Adipocyte (in vitro differentiated cells): ENCODE measurements around the gene CAMK1D.
"Not testable (repeated sequence)": the region's sequence is repeated elsewhere in the genome, so short reads cannot be mapped to it uniquely, and the experiment has no call there.

Experiments
- DNase-seq: peaks from one replicate; pipeline ENCODE4 v3.0.0-alpha.2; 2015; ENCODE audit warnings: low read depth
- H3K27me3 ChIP-seq: replicated peaks from 2 replicates; pipeline ENCODE4 v1.7.0; 2013; ENCODE audit warnings: mild to moderate bottlenecking, low read length, moderate library complexity; ENCODE audit not compliant: control insufficient read depth, insufficient read depth
- H3K36me3 ChIP-seq: 2 replicates; pipeline ENCODE4 v1.7.0; 2013; ENCODE audit warnings: low read length, mild to moderate bottlenecking, moderate library complexity; ENCODE audit not compliant: control insufficient read depth, insufficient read depth, severe bottlenecking
- H3K4me1 ChIP-seq: 2 replicates; pipeline ENCODE4 v1.7.0; 2013; ENCODE audit warnings: mild to moderate bottlenecking, low read length, moderate library complexity; ENCODE audit not compliant: control insufficient read depth, insufficient read depth
- H3K4me3 ChIP-seq: 2 replicates; pipeline ENCODE4 v1.7.0; 2013; ENCODE audit warnings: mild to moderate bottlenecking, low read length, moderate library complexity
- H3K9ac ChIP-seq: 2 replicates; pipeline ENCODE4 v1.7.0; 2013; ENCODE audit warnings: mild to moderate bottlenecking, low read length, moderate library complexity
- H3K9me3 ChIP-seq: 2 replicates; pipeline ENCODE4 v1.7.0; 2013; ENCODE audit warnings: mild to moderate bottlenecking, low read length, moderate library complexity; ENCODE audit not compliant: control insufficient read depth

The CAMK1D gene

DNA sequence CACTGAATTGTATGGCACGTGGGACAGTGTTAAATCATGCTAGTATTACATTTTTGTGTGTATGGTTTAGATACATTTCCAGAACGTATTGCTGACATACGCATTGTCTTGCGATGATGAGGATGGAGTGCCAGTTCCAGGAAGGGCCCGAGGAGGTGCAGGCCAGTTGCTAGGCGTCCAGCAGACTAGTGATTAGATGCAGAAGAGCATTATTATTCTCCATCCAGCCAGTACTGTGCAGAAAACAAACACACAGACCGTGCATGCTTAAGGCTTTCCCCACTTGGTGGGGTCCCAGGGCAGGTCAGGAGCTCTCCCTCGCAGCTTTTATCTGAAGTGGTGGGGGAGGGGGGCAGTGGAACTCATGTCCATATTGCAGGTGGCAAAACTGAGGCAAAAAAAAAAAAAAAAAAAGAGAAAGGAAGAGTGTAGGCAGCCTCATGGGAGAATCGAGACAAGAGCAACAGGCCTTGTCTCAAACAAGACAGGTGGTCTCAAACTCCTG, 189.2 kb downstream of the CAMK1D start:
- no peaks in the 10 kb centered on the region for H3K27me3 ChIP-seq

DNA sequence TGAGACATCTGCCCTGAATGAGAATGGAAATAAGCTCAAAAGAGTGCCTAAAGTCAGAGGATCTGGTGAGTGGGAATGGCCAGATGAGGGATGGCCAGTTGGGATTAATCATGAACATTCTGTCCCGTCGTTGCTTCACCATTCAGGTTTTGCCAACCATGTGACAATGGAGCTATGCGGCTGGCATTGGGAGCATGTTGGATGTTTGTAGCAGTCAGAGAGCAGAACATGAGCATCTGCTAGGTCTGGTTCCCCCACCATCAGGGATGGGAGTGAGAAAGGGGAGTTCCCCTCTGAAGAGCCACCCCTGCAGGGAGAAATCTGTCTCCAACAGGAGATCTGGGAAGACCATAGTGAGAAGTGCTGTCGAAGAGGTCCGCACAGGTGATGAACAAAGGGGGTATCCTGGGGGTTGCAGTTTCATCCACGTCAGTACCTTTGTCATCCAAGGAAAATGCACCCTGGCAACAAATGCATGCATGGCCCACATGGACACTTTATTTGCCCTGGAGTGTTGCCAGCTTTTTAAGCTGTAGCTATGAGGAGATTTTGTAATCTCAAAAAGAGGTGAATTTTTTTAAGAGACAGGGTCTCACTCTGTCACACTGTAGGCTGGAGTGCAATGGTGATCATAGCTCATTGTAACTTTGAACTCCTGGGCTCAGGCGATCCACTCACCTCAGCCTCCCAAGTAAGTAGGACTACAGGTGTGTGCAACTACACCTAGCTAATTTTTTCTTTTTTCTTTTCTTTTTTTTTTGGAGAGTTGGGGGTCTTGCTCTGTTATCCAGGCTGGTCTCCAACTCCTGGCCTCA, 190.2 kb downstream of the CAMK1D start:
- H3K27me3 ChIP-seq = no peaks in the 10 kb centered on the region
- H3K4me1 ChIP-seq = peaks cover 29% of the 10 kb centered on the region
- H3K9me3 ChIP-seq = peaks cover 5% of the 10 kb centered on the region
- H3K9ac ChIP-seq = peak overlapping the region; percentile 49
- peak; percentile 16 for DNase-seq
- peak overlapping the region; percentile 24 for H3K4me3 ChIP-seq
- H3K36me3 ChIP-seq = no peaks in the 10 kb centered on the region

More for the DNA sequence above, 189.2 kb downstream of the CAMK1D start:
- Histone ChIP-seq H3K4me1 (peaks cover 29% of the 10 kb centered on the region), H3K36me3 (no peaks in the 10 kb centered on the region), H3K4me3 (peak overlapping the region; percentile 24), H3K9me3 (peaks cover under 1% of the 10 kb centered on the region), H3K9ac (peak overlapping the region; percentile 49)
- DNase-seq = no peak

DNA sequence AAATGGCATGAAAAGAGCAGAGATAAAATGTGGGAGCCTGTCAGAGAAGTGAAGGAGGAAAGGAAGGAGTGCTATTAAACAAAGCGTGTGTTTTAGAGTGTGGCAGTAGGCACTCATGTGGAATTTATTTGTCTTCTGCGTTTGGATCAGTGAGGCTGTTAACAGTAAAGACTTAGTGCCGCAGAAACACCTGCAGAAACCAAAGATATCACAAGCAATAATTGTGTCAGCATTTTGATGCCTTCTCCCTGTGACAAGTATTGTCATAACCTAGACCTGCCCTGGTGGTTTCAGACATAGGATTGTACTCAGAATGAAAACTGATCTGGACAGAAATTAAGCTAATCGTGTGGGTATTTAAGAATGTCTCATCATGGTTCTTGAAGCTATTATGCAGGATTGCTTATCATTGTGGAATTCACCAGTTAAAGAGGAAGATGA, 191.0 kb downstream of the CAMK1D start:
- Histone ChIP-seq H3K9ac (no peak overlapping the region), H3K27me3 (no peaks in the 10 kb centered on the region), H3K36me3 (no peaks in the 10 kb centered on the region), H3K4me3 (no peak overlapping the region), H3K9me3 (peaks cover 5% of the 10 kb centered on the region), H3K4me1 (peaks cover 29% of the 10 kb centered on the region)
- DNase-seq = peak; percentile 58

DNA sequence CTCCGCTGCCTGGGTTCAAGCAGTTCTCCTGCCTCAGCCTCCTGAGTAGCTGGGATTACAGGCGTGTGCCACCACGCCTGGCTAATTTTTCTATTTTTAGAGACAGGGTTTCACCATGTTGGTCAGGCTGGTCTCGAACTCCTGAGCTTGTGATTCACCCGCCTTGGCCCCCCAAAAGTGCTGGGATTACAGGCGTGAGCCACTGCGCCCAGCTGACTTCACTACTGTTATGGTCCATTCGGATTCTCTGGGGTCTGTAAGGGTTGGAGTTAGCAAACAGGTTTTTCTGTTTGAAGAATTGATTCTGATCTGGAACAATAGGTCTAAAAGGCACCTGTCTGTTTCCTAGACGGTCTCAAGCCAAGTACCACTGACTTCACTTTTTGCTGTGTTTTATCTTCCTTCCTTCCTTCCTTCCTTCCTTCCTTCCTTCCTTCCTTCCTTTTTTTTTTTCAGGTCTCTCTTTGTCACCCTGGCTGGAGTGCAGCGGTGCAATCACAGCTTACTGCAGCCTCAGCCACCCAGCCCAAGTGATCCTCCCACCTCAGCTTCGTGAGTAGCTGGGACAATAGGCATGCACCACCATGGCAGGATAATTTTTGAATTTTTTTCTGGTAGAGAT, 192.2 kb downstream of the CAMK1D start:
- DNase-seq = no peak
- H3K9me3 ChIP-seq = peaks cover 5% of the 10 kb centered on the region
- H3K4me3 ChIP-seq = no peak overlapping the region
- H3K36me3 ChIP-seq = no peaks in the 10 kb centered on the region
- no peak overlapping the region for H3K9ac ChIP-seq
- no peaks in the 10 kb centered on the region for H3K27me3 ChIP-seq
- H3K4me1 ChIP-seq = peaks cover 29% of the 10 kb centered on the region

DNA sequence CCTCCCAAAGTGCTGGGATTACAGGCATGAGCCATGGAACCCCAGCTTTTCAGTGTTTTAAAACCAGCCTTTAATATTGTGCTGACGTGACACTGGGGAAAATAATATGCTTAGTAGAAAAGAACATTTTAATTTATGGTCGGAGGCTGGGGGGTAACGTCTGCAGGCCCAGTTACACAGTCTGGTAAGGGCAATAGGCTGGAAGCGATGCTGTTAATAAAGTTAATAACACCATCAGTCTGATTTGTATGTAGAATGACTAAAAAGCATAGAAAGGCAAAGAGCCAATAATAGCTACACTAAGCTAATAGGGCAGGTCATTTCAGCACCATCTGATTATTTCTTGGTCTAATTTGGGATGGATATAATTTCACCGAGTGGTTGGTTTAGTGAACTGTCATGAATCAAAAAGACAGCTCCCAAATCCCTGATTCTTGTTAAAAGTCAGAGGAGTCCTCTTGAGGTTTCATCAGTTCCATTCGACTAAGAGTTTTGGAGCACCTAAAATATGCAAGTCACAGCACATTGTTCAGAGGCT, 192.9 kb downstream of the CAMK1D start:
- Histone ChIP-seq H3K27me3 (no peaks in the 10 kb centered on the region), H3K9ac (no peak overlapping the region), H3K4me1 (peaks cover 29% of the 10 kb centered on the region), H3K4me3 (no peak overlapping the region), H3K36me3 (no peaks in the 10 kb centered on the region), H3K9me3 (peaks cover 5% of the 10 kb centered on the region)
- DNase-seq = no peak

DNA sequence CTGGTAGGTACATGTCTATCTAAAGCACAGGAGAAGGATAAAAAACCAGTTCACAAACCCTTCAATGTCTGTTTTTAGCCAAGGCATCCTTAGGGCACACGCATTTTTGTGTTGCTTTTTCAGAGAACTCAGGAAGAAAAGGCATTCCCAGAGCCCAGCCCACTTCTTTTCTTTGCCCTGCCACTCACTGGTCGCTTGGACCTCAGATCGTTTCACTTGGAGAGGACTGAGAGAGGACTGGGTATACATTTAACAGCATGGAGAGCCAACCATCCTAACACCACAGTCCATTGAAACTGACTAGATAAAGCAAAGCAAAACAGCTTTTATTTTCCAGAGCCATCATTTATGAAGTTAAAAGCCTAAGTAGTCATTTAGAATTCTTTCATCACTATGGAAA, 194.2 kb downstream of the CAMK1D start:
- peaks cover 5% of the 10 kb centered on the region for H3K9me3 ChIP-seq
- H3K36me3 ChIP-seq = no peaks in the 10 kb centered on the region
- DNase-seq = no peak
- H3K4me1 ChIP-seq = peaks cover 27% of the 10 kb centered on the region
- H3K27me3 ChIP-seq = no peaks in the 10 kb centered on the region
- H3K9ac ChIP-seq = no peak overlapping the region
- no peak overlapping the region for H3K4me3 ChIP-seq

DNA sequence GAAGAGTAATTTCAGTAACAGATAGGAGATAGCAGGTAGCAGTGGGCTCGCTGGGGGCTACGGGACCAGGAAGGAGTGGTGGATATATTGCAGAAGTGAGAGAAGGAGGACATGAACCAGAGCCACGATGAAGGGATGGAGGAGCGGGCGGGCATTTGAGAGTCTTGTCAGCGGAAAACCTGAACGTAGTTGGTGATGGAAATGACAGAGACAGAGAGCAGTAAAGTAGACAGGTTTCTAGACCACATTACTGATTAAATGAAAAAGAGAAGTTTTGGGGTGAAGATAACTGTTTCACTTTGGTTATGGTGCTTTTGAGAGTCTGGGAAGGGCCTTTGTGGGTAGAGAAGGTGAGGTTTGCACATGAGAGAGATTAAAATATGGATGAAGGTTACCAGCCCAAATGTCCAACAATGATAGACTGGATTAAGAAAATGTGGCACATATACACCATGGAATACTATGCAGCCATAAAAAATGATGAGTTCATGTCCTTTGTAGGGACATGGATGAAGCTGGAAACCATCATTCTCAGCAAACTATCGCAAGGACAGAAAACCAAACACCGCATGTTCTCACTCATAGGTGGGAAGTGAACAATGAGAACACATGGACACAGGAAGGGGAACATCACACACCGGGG, 196.9 kb downstream of the CAMK1D start:
- not testable (repeated sequence) for DNase-seq, H3K9ac ChIP-seq, H3K36me3 ChIP-seq, H3K9me3 ChIP-seq, H3K4me1 ChIP-seq, H3K27me3 ChIP-seq, H3K4me3 ChIP-seq

DNA sequence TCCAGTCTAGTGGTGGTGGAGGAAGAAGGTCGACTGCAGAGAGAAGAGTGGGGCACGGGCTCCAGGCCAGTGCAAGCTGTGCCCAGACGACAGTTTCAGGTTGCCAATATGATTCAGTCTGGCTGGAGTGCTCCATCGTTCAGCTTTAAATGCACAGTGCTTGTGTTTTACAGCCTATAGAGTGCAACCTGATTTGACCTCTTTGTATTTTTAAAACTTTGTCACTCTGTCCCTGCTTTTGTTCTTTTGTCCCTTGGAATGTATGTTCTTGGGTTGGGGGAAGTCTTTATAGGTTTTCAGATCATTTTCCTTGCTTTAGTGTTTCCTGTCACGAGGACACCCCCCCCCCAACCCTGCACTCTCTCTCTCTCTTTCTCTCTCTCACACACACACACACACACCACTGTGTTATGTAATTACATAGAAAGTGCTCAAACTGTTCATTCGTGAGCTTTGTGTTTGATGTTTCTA, 198.0 kb downstream of the CAMK1D start:
- Histone ChIP-seq H3K9me3 (peaks cover 5% of the 10 kb centered on the region), H3K9ac (no peak overlapping the region), H3K4me1 (no peaks in the 10 kb centered on the region), H3K27me3 (no peaks in the 10 kb centered on the region), H3K36me3 (no peaks in the 10 kb centered on the region), H3K4me3 (no peak overlapping the region)
- no peak for DNase-seq

DNA sequence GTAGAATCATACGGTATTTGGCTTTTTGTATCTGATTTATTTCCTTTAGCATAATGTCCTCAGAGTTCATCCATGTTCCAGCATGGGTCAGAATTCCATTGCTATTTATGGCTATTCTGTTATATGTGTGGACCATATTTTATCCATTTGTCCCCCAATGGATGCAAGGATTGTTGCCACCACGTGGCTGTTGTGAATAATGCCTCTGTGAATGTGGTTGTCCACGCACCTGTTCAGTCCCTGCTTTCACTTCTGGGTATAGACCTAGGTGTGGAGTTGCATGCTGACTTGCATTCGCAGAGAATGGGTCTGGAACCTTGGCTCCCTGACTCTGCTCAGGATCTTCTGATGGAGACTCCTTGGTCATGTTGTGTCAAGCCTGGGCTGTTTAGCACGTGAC, 199.9 kb downstream of the CAMK1D start:
- no peak for DNase-seq
- Histone ChIP-seq H3K4me3 (no peak overlapping the region), H3K4me1 (no peaks in the 10 kb centered on the region), H3K9me3 (no peaks in the 10 kb centered on the region), H3K9ac (no peak overlapping the region), H3K36me3 (no peaks in the 10 kb centered on the region), H3K27me3 (no peaks in the 10 kb centered on the region)

DNA sequence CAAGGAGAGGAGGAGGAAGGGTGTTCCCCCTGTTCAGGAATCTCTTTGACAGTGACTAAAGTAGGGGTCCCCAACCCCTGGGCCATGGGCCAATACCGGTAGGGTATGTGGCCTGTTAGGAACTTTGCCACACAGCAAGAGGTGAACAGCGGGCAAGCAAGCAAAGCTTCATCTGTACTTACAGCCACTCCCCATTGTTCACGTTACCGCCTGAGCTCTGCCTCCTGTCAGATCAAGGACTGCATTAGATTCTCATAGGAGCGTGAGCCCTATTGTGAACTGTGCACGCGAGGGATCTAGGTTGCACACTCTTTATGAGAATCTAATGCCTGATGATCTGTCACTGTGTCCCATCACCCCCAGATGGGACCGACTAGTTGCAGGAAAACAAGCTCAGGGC, 201.6 kb downstream of the CAMK1D start:
- no peak overlapping the region for H3K9ac ChIP-seq
- no peaks in the 10 kb centered on the region for H3K4me1 ChIP-seq
- no peaks in the 10 kb centered on the region for H3K36me3 ChIP-seq
- no peak overlapping the region for H3K4me3 ChIP-seq
- DNase-seq = no peak
- H3K9me3 ChIP-seq = no peaks in the 10 kb centered on the region
- no peaks in the 10 kb centered on the region for H3K27me3 ChIP-seq

DNA sequence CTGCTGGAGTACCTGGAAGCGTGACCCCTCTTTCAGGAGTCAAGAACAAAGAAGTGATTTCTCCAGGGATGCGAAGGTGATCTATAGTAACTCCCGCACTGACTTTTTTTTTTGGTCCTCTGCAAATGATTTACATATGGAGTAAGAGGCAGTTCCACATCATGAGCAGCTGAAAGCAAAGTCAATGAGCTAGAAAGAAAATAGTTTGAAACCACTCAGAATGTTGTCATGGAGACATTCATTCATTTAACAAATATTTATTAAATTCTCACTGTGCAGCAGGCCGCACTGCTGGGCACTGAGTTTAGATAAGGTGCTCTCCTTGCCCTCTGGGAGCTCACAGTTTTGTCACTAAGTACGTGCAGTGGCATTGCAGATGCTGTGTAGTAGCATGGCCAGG, 206.7 kb downstream of the CAMK1D start:
- H3K9me3 ChIP-seq = no peaks in the 10 kb centered on the region
- H3K4me3 ChIP-seq = no peak overlapping the region
- no peaks in the 10 kb centered on the region for H3K4me1 ChIP-seq
- no peaks in the 10 kb centered on the region for H3K27me3 ChIP-seq
- H3K36me3 ChIP-seq = no peaks in the 10 kb centered on the region
- no peak for DNase-seq
- no peak overlapping the region for H3K9ac ChIP-seq
